HepG2 (cell line): Measurements from ENCODE around the gene SAP25. TPM values are rescaled to one million over a fixed set of nuclear protein-coding genes. Genes with fewer than 3 reads are reported as not detected.
A peak's percentile ranks its signal among the peaks of the same experiment; 100 is the strongest.

ENCODE experiments used
- DR1 ChIP-seq: sonication (generic); formaldehyde crosslinking; IDR thresholded peaks from 2 replicates; pipeline ENCODE4 v1.8.0; 2021; ENCODE audit warnings: mild to moderate bottlenecking, missing genetic modification reagents, inconsistent platforms
- EEA1 ChIP-seq: sonication (generic); formaldehyde crosslinking; IDR thresholded peaks from 2 replicates; pipeline ENCODE4 v1.5.1; 2020; ENCODE audit warnings: mild to moderate bottlenecking, missing genetic modification reagents, borderline replicate concordance
- ELK4 ChIP-seq: sonication (generic); formaldehyde crosslinking; IDR thresholded peaks from 2 replicates; pipeline ENCODE4 v1.9.0; 2021; ENCODE audit warnings: missing genetic modification reagents, borderline replicate concordance
- FOXA3 ChIP-seq: IDR thresholded peaks from 2 replicates; pipeline ENCODE4 v1.6.1; 2016; ENCODE audit warnings: missing genetic modification reagents, missing compliant biosample characterization
- GATA4 ChIP-seq: sonication (generic); IDR thresholded peaks from 2 replicates; pipeline ENCODE4 v1.6.1; 2016; ENCODE audit warnings: antibody characterized with exemption, low read depth, borderline replicate concordance
- HCFC1 ChIP-seq: fragments of 150-350 bp; IDR thresholded peaks from 2 replicates; pipeline ENCODE4 v1.6.1; 2014; ENCODE audit warnings: low read depth, low read length
- KLF15 ChIP-seq: sonication (generic); formaldehyde crosslinking; IDR thresholded peaks from 2 replicates; pipeline ENCODE4 v1.8.1; 2023; ENCODE audit warnings: borderline replicate concordance, mild to moderate bottlenecking, inconsistent platforms, missing genetic modification reagents, mixed read lengths
- KLF6 ChIP-seq: IDR thresholded peaks from 2 replicates; pipeline ENCODE4 v1.8.0; 2016; ENCODE audit warnings: missing biosample characterization, missing genetic modification reagents
- MAF1 ChIP-seq: sonication (generic); formaldehyde crosslinking; IDR thresholded peaks from 2 replicates; pipeline ENCODE4 v1.5.0; 2020; ENCODE audit warnings: missing genetic modification reagents, borderline replicate concordance
- MAX ChIP-seq: IDR thresholded peaks from 2 replicates; pipeline ENCODE4 v1.6.1; 2012; ENCODE audit warnings: inconsistent platforms
- RXRB ChIP-seq: IDR thresholded peaks from 2 replicates; pipeline ENCODE4 v1.6.1; 2016; ENCODE audit warnings: borderline replicate concordance, missing genetic modification reagents, missing compliant biosample characterization
- ZBTB34 ChIP-seq: sonication (generic); formaldehyde crosslinking; IDR thresholded peaks from 2 replicates; pipeline ENCODE4 v1.8.0; 2022; ENCODE audit warnings: mild to moderate bottlenecking, missing genetic modification reagents
- ZBTB7A ChIP-seq: sonication (generic); formaldehyde crosslinking; IDR thresholded peaks from 2 replicates; pipeline ENCODE4 v1.8.0; 2022; ENCODE audit warnings: mild to moderate bottlenecking, missing genetic modification reagents
- ZFP41 ChIP-seq: sonication (generic); formaldehyde crosslinking; IDR thresholded peaks from 2 replicates; pipeline ENCODE4 v1.4.0; 2020; ENCODE audit warnings: mild to moderate bottlenecking, missing genetic modification reagents, borderline replicate concordance
- ZNF101 ChIP-seq: sonication (generic); formaldehyde crosslinking; IDR thresholded peaks from 2 replicates; pipeline ENCODE4 v1.4.0; 2020; ENCODE audit warnings: mild to moderate bottlenecking, low read depth, missing genetic modification reagents, borderline replicate concordance
- ZNF567 ChIP-seq: sonication (generic); formaldehyde crosslinking; IDR thresholded peaks from 2 replicates; pipeline ENCODE4 v1.8.1; 2023; ENCODE audit warnings: mild to moderate bottlenecking, missing genetic modification reagents, borderline replicate concordance
- ZNF605 ChIP-seq: sonication (generic); formaldehyde crosslinking; IDR thresholded peaks from 2 replicates; pipeline ENCODE4 v1.8.0; 2022; ENCODE audit warnings: mild to moderate bottlenecking, missing genetic modification reagents
- ZNF770 ChIP-seq: sonication (generic); formaldehyde crosslinking; IDR thresholded peaks from 2 replicates; pipeline ENCODE4 v1.5.0; 2020; ENCODE audit warnings: mild to moderate bottlenecking, missing genetic modification reagents
- ZNF788 ChIP-seq: sonication (generic); formaldehyde crosslinking; IDR thresholded peaks from 2 replicates; pipeline ENCODE4 v1.5.0; 2020; ENCODE audit warnings: mild to moderate bottlenecking, missing genetic modification reagents, borderline replicate concordance
- ZNF839 ChIP-seq: sonication (generic); formaldehyde crosslinking; IDR thresholded peaks from 2 replicates; pipeline ENCODE4 v1.4.0; 2020; ENCODE audit warnings: missing genetic modification reagents, mild to moderate bottlenecking, borderline replicate concordance
- polyA plus RNA-seq, 8 experiments: library from polyadenylated mRNA; depleted of rRNA in 3 of 8; stranded (reverse) in 7 of 8; unstranded in 1 of 8; fragments of >200 nt; fragmentation: Illumina TruSeq in 4 of 8; extraction: Trizol in 4 of 8; gene quantifications; 2 replicates each; pipeline versions ENCODE4 v1.2.1 to v1.2.3, GENCODE V29; 2011 to 2016; ENCODE audit warnings: low read depth in 4 of 8, missing spikeins in 1 of 8, mixed read lengths in 1 of 8; ENCODE audit not compliant: insufficient read depth in 1 of 8
- total RNA-seq, 5 experiments: library from RNA; depleted of rRNA; stranded (reverse); fragments of >200 nt; fragmentation: Illumina TruSeq; extraction: Trizol; gene quantifications; 2 replicates each; pipeline ENCODE4 v1.2.3, GENCODE V29; 2016; ENCODE audit warnings: low read depth in 1 of 5

The SAP25 gene
- total and polyA plus RNA-seq, 2 of the 13 experiments (the other 11 are each of a cell fraction or from before 2014, with no cell fraction given) = 0.15 to 0.20 TPM

- 0 out of 2 replicates have a peak, but pooled peaks have one; percentile 28 for TF ChIP-seq ZNF770
- TF ChIP-seq HCFC1 = peak; percentile 37; the same call in 1 of the 2 replicates
- peak; percentile 78 for TF ChIP-seq GATA4
- TF ChIP-seq KLF15 (CRISPR knock-in tag) = peak; percentile 84; the same call in 1 of the 2 replicates
- peak; percentile 87 for TF ChIP-seq ZNF788
- TF ChIP-seq ZFP41 (CRISPR knock-in tag) = no peak
- TF ChIP-seq ZNF101 (CRISPR knock-in tag) = no peak
- no peak for TF ChIP-seq ZNF839 (CRISPR knock-in tag)
- 0 out of 2 replicates have a peak, but pooled peaks have one; percentile 29 for TF ChIP-seq EEA1 (CRISPR knock-in tag)
- peak; percentile 69 for TF ChIP-seq RXRB (CRISPR knock-in tag)
- no peak for TF ChIP-seq ZBTB7A (CRISPR knock-in tag)
- no peak for TF ChIP-seq ZBTB34 (CRISPR knock-in tag)
- peak; percentile 47; the same call in 1 of the 2 replicates for TF ChIP-seq MAX
- peak; percentile 83 for TF ChIP-seq DR1 (CRISPR knock-in tag)
- TF ChIP-seq ELK4 (CRISPR knock-in tag) = no peak
- TF ChIP-seq ZNF567 = no peak
- 0 out of 2 replicates have a peak, but pooled peaks have one; percentile 69 for TF ChIP-seq MAF1 (CRISPR knock-in tag)
- TF ChIP-seq KLF6 (CRISPR knock-in tag) = peak; percentile 82; the same call in 1 of the 2 replicates
- TF ChIP-seq ZNF605 (CRISPR knock-in tag) = peak; percentile 31; the same call in 1 of the 2 replicates
- TF ChIP-seq FOXA3 (CRISPR knock-in tag) = peak; percentile 45; the same call in 1 of the 2 replicates
Measured at GRCh38 chr7:100585511-100586265, 12.0 kb upstream of the SAP25 start, which contains the start of gene LRCH4 (continued).
